Upper lobe of left lung (tissue), 6 donors: ENCODE results near the gene PPP2R3B. TPM values are rescaled to one million over a fixed set of nuclear protein-coding genes. Genes with fewer than 3 reads are reported as not detected.
"Not testable (repeated sequence)": the region's sequence is repeated elsewhere in the genome, so short reads cannot be mapped to it uniquely, and the experiment has no call there.

Experiments
- ATAC-seq, 2 donors: fragments of 200-7000 bp; cut with Tn5 transposase; one replicate each; pipeline ENCODE4 v1.9.1; 2022; ENCODE audit warnings: mild to moderate bottlenecking in 2 of 2, moderate library complexity in 2 of 2; ENCODE audit not compliant: low FRiP score in 2 of 2
- DNase-seq, 2 donors: peaks; one replicate each; pipeline ENCODE4 v3.0.0-alpha.2; 2019 to 2020
- H3K27ac ChIP-seq, 4 donors: fragments of 200-600 bp; sonication (generic); one replicate each; pipeline ENCODE4 v1.5.1; 2016 to 2019
- H3K27me3 ChIP-seq, 4 donors: fragments of 200-600 bp; sonication (generic); one replicate each; pipeline ENCODE4 v1.5.1; 2017 to 2019
- H3K36me3 ChIP-seq, 4 donors: fragments of 200-600 bp; sonication (generic); one replicate each; pipeline ENCODE4 v1.5.1; 2016 to 2019
- H3K4me1 ChIP-seq, 4 donors: fragments of 200-600 bp; sonication (generic); one replicate each; pipeline ENCODE4 v1.5.1; 2018 to 2019
- H3K4me3 ChIP-seq, 4 donors: fragments of 200-600 bp; sonication (generic); one replicate each; pipeline ENCODE4 v1.5.1; 2017 to 2019; ENCODE audit warnings: mild to moderate bottlenecking in 2 of 4, moderate library complexity in 1 of 4
- H3K9me3 ChIP-seq, 4 donors: fragments of 200-600 bp; sonication (generic); one replicate each; pipeline ENCODE4 v1.5.1; 2018 to 2019
- CTCF ChIP-seq, 6 experiments: fragments of 450-650 bp in 4 of 6; fragments of 200-600 bp in 2 of 6; sonication (generic) in 2 of 6; IDR thresholded peaks; one replicate each; pipeline ENCODE4 v1.5.1; 2016 to 2019; ENCODE audit warnings: antibody characterized with exemption in 6 of 6
- EP300 ChIP-seq, 4 donors: sonication (generic); formaldehyde crosslinking; IDR thresholded peaks; one replicate each; pipeline ENCODE4 v1.5.1; 2017; ENCODE audit warnings: antibody characterized with exemption in 4 of 4, control low read depth in 2 of 4
- POLR2A ChIP-seq, 4 donors: fragments of 450-650 bp; IDR thresholded peaks; one replicate each; pipeline ENCODE4 v1.5.1; 2016 to 2017; ENCODE audit warnings: antibody characterized with exemption in 4 of 4, mild to moderate bottlenecking in 2 of 4
- POLR2AphosphoS5 ChIP-seq, 2 donors: sonication (generic); formaldehyde crosslinking; IDR thresholded peaks; one replicate each; pipeline ENCODE4 v1.5.1; 2017; ENCODE audit warnings: antibody characterized with exemption in 2 of 2
- WGBS, 2 donors: methylation state at CpG; one replicate each; pipeline ENCODE4 v1.1.5; 2017 to 2018; 5-methylcytosine and 5-hydroxymethylcytosine counted together
- total RNA-seq, 6 donors: library from RNA; depleted of rRNA in 4 of 6; stranded (reverse); fragments of >200 nt in 4 of 6; gene quantifications; one replicate each; pipeline versions ENCODE4 v1.1.0 to v1.2.1, GENCODE V29; 2016 to 2021
- donor health status: DM: no; HTN: no; CAD: no; lungs with moderate emphysema.
- donor health status: DM: no; HTN: yes; CAD: no; lungs with severe emphysema.

Gene PPP2R3B
- total RNA-seq, 6 donors from 2014 or later: 8.7 to 72.3 (median 15.1) TPM

- peaks cover 0 to 15% (median 5%) of the 10 kb centered on the region in 4 donors for H3K27me3 ChIP-seq
- H3K9me3 ChIP-seq: no peaks in the 10 kb centered on the region
- DNase-seq (peak in 1 of 2 donors; percentile 68), ATAC-seq (peak in 1 of 2 donors; percentile 20)
- 90 to 98% methylated on average over 15 to 31 of the region's 33 CpGs for WGBS, 2 donors
- TF ChIP-seq EP300 (IDR thresholded peaks at IDR 0.05): no peak
- peaks cover 0 to 17% (median 4%) of the 10 kb centered on the region in 4 donors for H3K36me3 ChIP-seq
- peaks cover 7 to 14% (median 8%) of the 10 kb centered on the region in 4 donors for H3K4me1 ChIP-seq
- no peak overlapping the region for H3K4me3 ChIP-seq
- no peak overlapping the region for H3K27ac ChIP-seq
Observed at GRCh38 chrX:332916-333610, 53.6 kb downstream of the PPP2R3B start.

GRCh38 chrX:332496-332860 is 54.2 kb downstream of the PPP2R3B start:
- no peak for TF ChIP-seq EP300 (IDR thresholded peaks at IDR 0.05)
- no peak for TF ChIP-seq CTCF (IDR thresholded peaks at IDR 0.05)
- TF ChIP-seq POLR2AphosphoS5 (IDR thresholded peaks at IDR 0.05): no peak
- TF ChIP-seq POLR2A (IDR thresholded peaks at IDR 0.05): no peak
- Histone ChIP-seq H3K36me3 (peaks cover 0 to 17% (median 4%) of the 10 kb centered on the region in 4 donors), H3K9me3 (no peaks in the 10 kb centered on the region), H3K27ac (no peak overlapping the region), H3K27me3 (peaks cover 0 to 15% (median 5%) of the 10 kb centered on the region in 4 donors), H3K4me3 (no peak overlapping the region), H3K4me1 (peaks cover 7 to 14% (median 8%) of the 10 kb centered on the region in 4 donors)
- 99% methylated on average over 16 of the region's 23 CpGs; no CpG with 5 or more reads in 1 of the 2 donors for WGBS, 2 donors
- DNase-seq: peak in 1 of 2 donors; percentile 77
- ATAC-seq: no peak

GRCh38 chrX:331825-332495 is 54.7 kb downstream of the PPP2R3B start:
- no peak for ATAC-seq
- Histone ChIP-seq H3K27ac (no peak overlapping the region), H3K9me3 (no peaks in the 10 kb centered on the region), H3K4me1 (peaks cover 7 to 14% (median 8%) of the 10 kb centered on the region in 4 donors), H3K4me3 (peak overlapping the region in 1 of 4 donors; percentile 18), H3K27me3 (peaks cover 0 to 15% (median 5%) of the 10 kb centered on the region in 4 donors), H3K36me3 (peaks cover 0 to 17% (median 4%) of the 10 kb centered on the region in 4 donors)
- peak in 1 of 2 donors; percentile 78 for DNase-seq
- 43 to 65% methylated on average over 19 to 28 of the region's 35 CpGs for WGBS, 2 donors
- TF ChIP-seq EP300 (IDR thresholded peaks at IDR 0.05) (no peak), CTCF (IDR thresholded peaks at IDR 0.05) (no peak), POLR2AphosphoS5 (IDR thresholded peaks at IDR 0.05) (no peak), POLR2A (IDR thresholded peaks at IDR 0.05) (no peak)

GRCh38 chrX:331151-331824 is 55.4 kb downstream of the PPP2R3B start:
- ATAC-seq: peak in 1 of 2 donors; percentile 67
- no peak overlapping the region for H3K27ac ChIP-seq
- no peaks in the 10 kb centered on the region for H3K9me3 ChIP-seq
- peak overlapping the region in 2 of 4 donors; percentile 6 to 18 for H3K4me3 ChIP-seq
- 18 to 23% methylated on average over 11 to 17 of the region's 51 CpGs for WGBS, 2 donors
- peaks cover 0 to 17% (median 4%) of the 10 kb centered on the region in 4 donors for H3K36me3 ChIP-seq
- peaks cover 0 to 15% (median 5%) of the 10 kb centered on the region in 4 donors for H3K27me3 ChIP-seq
- TF ChIP-seq POLR2A (IDR thresholded peaks at IDR 0.05) (no peak), POLR2AphosphoS5 (IDR thresholded peaks at IDR 0.05) (no peak), CTCF (IDR thresholded peaks at IDR 0.05) (no peak), EP300 (IDR thresholded peaks at IDR 0.05) (no peak)
- peak in 1 of 2 donors; percentile 85 for DNase-seq
- peaks cover 7 to 14% (median 8%) of the 10 kb centered on the region in 4 donors for H3K4me1 ChIP-seq

GRCh38 chrX:330726-331150 is 56.0 kb downstream of the PPP2R3B start:
- peaks cover 0 to 15% (median 5%) of the 10 kb centered on the region in 4 donors for H3K27me3 ChIP-seq
- H3K4me3 ChIP-seq: peak overlapping the region in 1 of 4 donors; percentile 18
- peaks cover 0 to 17% (median 4%) of the 10 kb centered on the region in 4 donors for H3K36me3 ChIP-seq
- no peak for ATAC-seq
- peaks cover 7 to 14% (median 8%) of the 10 kb centered on the region in 4 donors for H3K4me1 ChIP-seq
- TF ChIP-seq POLR2AphosphoS5 (IDR thresholded peaks at IDR 0.05) (no peak), EP300 (IDR thresholded peaks at IDR 0.05) (no peak), POLR2A (IDR thresholded peaks at IDR 0.05) (no peak), CTCF (IDR thresholded peaks at IDR 0.05) (no peak)
- no peak overlapping the region for H3K27ac ChIP-seq
- no peak for DNase-seq
- WGBS, 2 donors: 0% methylated on average over 7 of the region's 28 CpGs; no CpG with 5 or more reads in 1 of the 2 donors
- H3K9me3 ChIP-seq: no peaks in the 10 kb centered on the region

GRCh38 chrX:330141-330725 is 56.5 kb downstream of the PPP2R3B start:
- not testable (repeated sequence) for ATAC-seq
- DNase-seq: peak in 1 of 2 donors; percentile 58

More at GRCh38 chrX:330141-330725, 56.5 kb downstream of the PPP2R3B start:
- Histone ChIP-seq H3K4me1 (peaks cover 7 to 14% (median 8%) of the 10 kb centered on the region in 4 donors), H3K27me3 (peaks cover 0 to 15% (median 5%) of the 10 kb centered on the region in 4 donors), H3K36me3 (peaks cover 0 to 17% (median 4%) of the 10 kb centered on the region in 4 donors)
- WGBS, 2 donors: 84 to 89% methylated on average over 20 to 22 of the region's 29 CpGs
- H3K27ac ChIP-seq, H3K9me3 ChIP-seq, H3K4me3 ChIP-seq: not testable (repeated sequence)
